HepG2 (cell line): ENCODE data around the gene LDAH. TPM values are rescaled to one million over a fixed set of nuclear protein-coding genes. Genes with fewer than 3 reads are reported as not detected.

Experiments
- ATAC-seq: fragments of 200-7000 bp; cut with Tn5 transposase; 3 replicates; pipeline ENCODE4 v1.9.1; 2020; ENCODE audit warnings: mild to moderate bottlenecking, moderate library complexity
- BruUV-seq: library from RNA; stranded (reverse); fragments of 400-500 nt; replicated peaks from 2 replicates; lab custom pipeline; 2021; lab: Mats Ljungman, UMichigan
- CTCF ChIA-PET: fragments of 300-600 bp; formaldehyde crosslinking; extraction: SDS; loops from one replicate; lab custom pipeline; 2021; ENCODE audit warnings: low total read pairs, inconsistent platforms, low intra/inter-chr PET ratio; lab: Yijun Ruan, JAX
- POLR2A ChIA-PET: fragments of 350-600 bp; sonication (Branson Sonifier 250); formaldehyde crosslinking; loops from one replicate; lab custom pipeline; 2020; ENCODE audit warnings: antibody characterized with exemption, inconsistent platforms; lab: Yijun Ruan, JAX
- DNase-seq: peaks from one replicate; pipeline ENCODE4 v3.0.0-alpha.2; 2015; ENCODE audit warnings: low spot score
- FAIRE-seq: peaks from 3 replicates; lab custom pipeline; 2011; peaks lifted over from hg19 to GRCh38; lab: Jason Lieb, UNC
- H2AFZ ChIP-seq: one replicate; pipeline ENCODE4 v1.6.1; 2011; ENCODE audit warnings: low read length, inconsistent platforms
- H3K27ac ChIP-seq: fragments of 300-600 bp; 3 replicates; pipeline ENCODE4 v1.8.0; 2011; ENCODE audit warnings: mixed run types, mild to moderate bottlenecking, mixed read lengths, low read length, inconsistent platforms; ENCODE audit not compliant: insufficient read depth; ENCODE audit errors: extremely low read length
- H3K27me3 ChIP-seq, 2 experiments: fragments of 200-600 bp in 1 of 2; 2 replicates in 1 of 2; 3 replicates in 1 of 2; pipeline versions ENCODE4 v1.6.0 to v1.8.0; 2011; ENCODE audit warnings: low read length in 2 of 2, mild to moderate bottlenecking in 2 of 2, moderate library complexity in 2 of 2, inconsistent platforms in 1 of 2; ENCODE audit not compliant: insufficient read depth in 2 of 2, control insufficient read depth in 1 of 2
- H3K36me3 ChIP-seq, 2 experiments: fragments of 200-600 bp in 1 of 2; replicated peaks in 1 of 2; 2 replicates in 1 of 2; 3 replicates in 1 of 2; pipeline versions ENCODE4 v1.5.1 to v1.8.0; 2011; ENCODE audit warnings: low read length in 2 of 2, inconsistent platforms in 1 of 2; ENCODE audit not compliant: insufficient read depth in 2 of 2, control insufficient read depth in 1 of 2
- H3K4me1 ChIP-seq: 2 replicates; pipeline ENCODE4 v1.5.1; 2012; ENCODE audit warnings: low read length, inconsistent platforms; ENCODE audit not compliant: insufficient read depth
- H3K4me2 ChIP-seq: 2 replicates; pipeline ENCODE4 v1.6.0; 2011; ENCODE audit warnings: low read depth, low read length, inconsistent platforms
- H3K4me3 ChIP-seq, 3 experiments: fragments of 200-600 bp in 1 of 3; sonication (generic), shearing (Covaris generic) in 1 of 3; replicated peaks in 1 of 3; 2 replicates each; pipeline ENCODE4 v1.5.1; 2011 to 2016; ENCODE audit warnings: low read length in 3 of 3, inconsistent platforms in 2 of 3, low read depth in 2 of 3, mild to moderate bottlenecking in 2 of 3, control low read depth in 1 of 3, mixed read lengths in 1 of 3; ENCODE audit not compliant: insufficient read depth in 1 of 3
- H3K79me2 ChIP-seq: one replicate; pipeline ENCODE4 v1.6.1; 2011; ENCODE audit warnings: low read length, inconsistent platforms; ENCODE audit not compliant: insufficient read depth
- H3K9ac ChIP-seq: 2 replicates; pipeline ENCODE4 v1.6.0; 2011; ENCODE audit warnings: mild to moderate bottlenecking, low read depth, low read length, inconsistent platforms; ENCODE audit not compliant: insufficient read depth
- H3K9me3 ChIP-seq: 2 replicates; pipeline ENCODE4 v1.5.1; 2012; ENCODE audit warnings: mild to moderate bottlenecking, low read length
- H4K20me1 ChIP-seq: 2 replicates; pipeline ENCODE4 v1.6.0; 2011; ENCODE audit warnings: inconsistent platforms, mild to moderate bottlenecking, low read length, moderate library complexity; ENCODE audit not compliant: insufficient read depth
- DNMT1 ChIP-seq: sonication (generic); formaldehyde crosslinking; IDR thresholded peaks from 2 replicates; pipeline ENCODE4 v1.5.1; 2020; ENCODE audit warnings: mild to moderate bottlenecking, missing genetic modification reagents
- KIAA2018 ChIP-seq: sonication (generic); formaldehyde crosslinking; IDR thresholded peaks from 2 replicates; pipeline ENCODE4 v1.5.0; 2020; ENCODE audit warnings: mild to moderate bottlenecking, missing genetic modification reagents, borderline replicate concordance
- NFYB ChIP-seq: sonication (generic); formaldehyde crosslinking; IDR thresholded peaks from 2 replicates; pipeline ENCODE4 v1.4.0; 2020; ENCODE audit warnings: missing genetic modification reagents
- PRPF4 ChIP-seq: fragments of 200-400 bp; formaldehyde crosslinking; IDR thresholded peaks from 2 replicates; pipeline ENCODE4 v1.6.1; 2016; ENCODE audit warnings: low read length, low read depth; ENCODE audit not compliant: poor library complexity, severe bottlenecking
- ZFYVE20 ChIP-seq: sonication (generic); formaldehyde crosslinking; IDR thresholded peaks from 2 replicates; pipeline ENCODE4 v1.8.0; 2023; ENCODE audit warnings: low read depth, mild to moderate bottlenecking, moderate library complexity, missing genetic modification reagents, borderline replicate concordance
- ZGPAT ChIP-seq: IDR thresholded peaks from 2 replicates; pipeline ENCODE4 v1.6.1; 2016; ENCODE audit warnings: mild to moderate bottlenecking
- ZNF326 ChIP-seq: sonication (generic); formaldehyde crosslinking; IDR thresholded peaks from 2 replicates; pipeline ENCODE4 v1.4.0; 2020; ENCODE audit warnings: missing genetic modification reagents, borderline replicate concordance
- ZNF513 ChIP-seq: sonication (generic); formaldehyde crosslinking; conservative IDR thresholded peaks from 2 replicates; pipeline ENCODE4 v1.5.0; 2020; ENCODE audit warnings: missing genetic modification reagents
- ZNF703 ChIP-seq: sonication (generic); formaldehyde crosslinking; IDR thresholded peaks from 2 replicates; pipeline ENCODE4 v1.5.1; 2020; ENCODE audit warnings: missing genetic modification reagents, mild to moderate bottlenecking, moderate library complexity, borderline replicate concordance
- ZSCAN22 ChIP-seq: sonication (generic); formaldehyde crosslinking; IDR thresholded peaks from 2 replicates; pipeline ENCODE4 v1.4.0; 2020; ENCODE audit warnings: mild to moderate bottlenecking, missing genetic modification reagents
- WGBS: methylation state at CpG from one replicate; pipeline ENCODE4 v1.1.6; 2017; ENCODE audit warnings: low lambda C conversion rate; 5-methylcytosine and 5-hydroxymethylcytosine counted together
- in situ Hi-C: cut with HindIII; loops from 2 replicates; pipeline ENCODE4 v1.10.0; 2017; ENCODE audit warnings: low pct_unique_long_range_greater_than_20kb; ENCODE audit not compliant: extremely low pct_ligation_motif_present
- intact Hi-C: fragments of 100-400 bp; cut with micrococcal nuclease; formaldehyde crosslinking; loops from one replicate; pipeline ENCODE4 v1.10.0; 2022; ENCODE audit not compliant: unreplicated experiment
- polyA plus RNA-seq, 8 experiments: library from polyadenylated mRNA; depleted of rRNA in 3 of 8; stranded (reverse) in 7 of 8; unstranded in 1 of 8; fragments of >200 nt; fragmentation: Illumina TruSeq in 4 of 8; extraction: Trizol in 4 of 8; gene quantifications; 2 replicates each; pipeline versions ENCODE4 v1.2.1 to v1.2.3, GENCODE V29; 2011 to 2016; ENCODE audit warnings: low read depth in 4 of 8, missing spikeins in 1 of 8, mixed read lengths in 1 of 8; ENCODE audit not compliant: insufficient read depth in 1 of 8
- total RNA-seq, 5 experiments: library from RNA; depleted of rRNA; stranded (reverse); fragments of >200 nt; fragmentation: Illumina TruSeq; extraction: Trizol; gene quantifications; 2 replicates each; pipeline ENCODE4 v1.2.3, GENCODE V29; 2016; ENCODE audit warnings: low read depth in 1 of 5

Gene LDAH
- total and polyA plus RNA-seq, 2 of the 13 experiments (the other 11 are each of a cell fraction or from before 2014, with no cell fraction given): 28.8 to 46.2 TPM

- Histone ChIP-seq H3K27ac (no peak overlapping the region), H3K27me3 (no peaks in the 10 kb centered on the region), H4K20me1 (no peaks in the 10 kb centered on the region; the same call in 1 of the 2 replicates)
Measured at GRCh38 chr2:20797096-20797495, 25.8 kb downstream of the LDAH start.

More at GRCh38 chr2:20797096-20797495, 25.8 kb downstream of the LDAH start:
- ATAC-seq (peak; percentile 56; the same call in 2 of the 3 replicates), FAIRE-seq (no peak), DNase-seq (no peak)
- 69% methylated on average over 3 of the region's 3 CpGs for WGBS
- in situ Hi-C loops: loop anchor here (25.0 kb wide), 1 partner anchor 365 kb away; no protein-coding TSS in a partner anchor
- H3K36me3 ChIP-seq: peaks cover 1 to 34% of the 10 kb centered on the region in 2 experiments; a peak in 4 of 5 replicates
- CTCF ChIA-PET: no interaction called here
- intact Hi-C loops: no loop called here
- POLR2A ChIA-PET: interaction anchor here (0.7 kb wide), 1 partner anchor 26 kb away, joined by 3 read pairs; the partner anchor contains the start of gene LDAH
- TF ChIP-seq DNMT1 (CRISPR knock-in tag) (no peak), ZNF513 (CRISPR knock-in tag) (no peak), NFYB (CRISPR knock-in tag) (no peak), ZNF326 (CRISPR knock-in tag) (no peak), PRPF4 (no peak), ZGPAT (CRISPR knock-in tag) (no peak), KIAA2018 (CRISPR knock-in tag) (no peak), ZSCAN22 (no peak), ZNF703 (CRISPR knock-in tag) (no peak), ZFYVE20 (CRISPR knock-in tag) (no peak)
- H3K79me2 ChIP-seq: peaks cover 5% of the 10 kb centered on the region
- H3K4me2 ChIP-seq: no peak overlapping the region
- no peak overlapping the region for H3K9ac ChIP-seq
- H3K4me1 ChIP-seq: peaks cover 19% of the 10 kb centered on the region
- H2AFZ ChIP-seq: no peak overlapping the region
- H3K9me3 ChIP-seq: peaks cover 10% of the 10 kb centered on the region; the same call in 1 of the 2 replicates
- no peak overlapping the region for H3K4me3 ChIP-seq
- BruUV-seq: no TSS peak
